HEK293 (cell line): ENCODE measurements around the gene REX1BD.

Experiments
- CTCF ChIA-PET: fragments of 350-600 bp; formaldehyde crosslinking; extraction: SDS; loops from one replicate; lab custom pipeline; 2021; ENCODE audit warnings: antibody characterized with exemption; lab: Yijun Ruan, JAX
- POLR2A ChIA-PET: fragments of 300-600 bp; formaldehyde crosslinking; extraction: SDS; loops from one replicate; lab custom pipeline; 2020; ENCODE audit warnings: antibody characterized with exemption, inconsistent platforms; lab: Yijun Ruan, JAX
- H3K27ac ChIP-seq: fragments of 200-500 bp; sonication (Bioruptor generic); 2 replicates; pipeline ENCODE4 v1.5.1; 2014; ENCODE audit warnings: low read depth, low read length, control low read depth, inconsistent platforms; ENCODE audit errors: extremely low read depth
- H3K36me3 ChIP-seq, 2 experiments: fragments of 200-500 bp in 1 of 2; sonication (Bioruptor generic) in 1 of 2; 1 replicate in 1 of 2; 2 replicates in 1 of 2; pipeline ENCODE4 v1.5.1; 2014 to 2017; ENCODE audit warnings: inconsistent platforms in 2 of 2, low read length in 2 of 2; ENCODE audit not compliant: control insufficient read depth in 2 of 2, insufficient read depth in 1 of 2
- H3K4me1 ChIP-seq: fragments of 200-500 bp; sonication (Bioruptor generic); 2 replicates; pipeline ENCODE4 v1.5.1; 2014; ENCODE audit warnings: mild to moderate bottlenecking, low read length, inconsistent platforms; ENCODE audit not compliant: control insufficient read depth, insufficient read depth
- H3K4me3 ChIP-seq: 2 replicates; pipeline ENCODE4 v1.5.1; 2011; ENCODE audit warnings: low read depth, mild to moderate bottlenecking, control low read depth, low read length, moderate library complexity
- H3K9me3 ChIP-seq: fragments of 200-500 bp; sonication (Bioruptor generic); 2 replicates; pipeline ENCODE4 v1.5.1; 2014; ENCODE audit warnings: low read depth, low read length, inconsistent platforms; ENCODE audit not compliant: control insufficient read depth, insufficient read depth
- INSM2 ChIP-seq: fragments of 450-650 bp; formaldehyde crosslinking; IDR thresholded peaks from 2 replicates; pipeline ENCODE4 v1.5.1; 2016; ENCODE audit warnings: missing biosample characterization, missing genetic modification characterization
- SP2 ChIP-seq: fragments of 450-650 bp; formaldehyde crosslinking; IDR thresholded peaks from 2 replicates; pipeline ENCODE4 v1.5.1; 2016; ENCODE audit warnings: missing biosample characterization, missing genetic modification characterization
- YY1 ChIP-seq: fragments of 450-650 bp; formaldehyde crosslinking; IDR thresholded peaks from 2 replicates; pipeline ENCODE4 v1.5.1; 2018; ENCODE audit warnings: missing biosample characterization, missing genetic modification characterization
- ZNF140 ChIP-seq: fragments of 450-650 bp; formaldehyde crosslinking; IDR thresholded peaks from 2 replicates; pipeline ENCODE4 v1.5.1; 2016; ENCODE audit warnings: missing biosample characterization, missing genetic modification characterization
- ZNF23 ChIP-seq: fragments of 450-650 bp; formaldehyde crosslinking; IDR thresholded peaks from 2 replicates; pipeline ENCODE4 v1.5.1; 2016; ENCODE audit warnings: missing biosample characterization, missing genetic modification characterization, borderline replicate concordance
- ZNF394 ChIP-seq: fragments of 450-650 bp; formaldehyde crosslinking; IDR thresholded peaks from 2 replicates; pipeline ENCODE4 v1.5.1; 2016; ENCODE audit warnings: missing biosample characterization, missing genetic modification characterization, mild to moderate bottlenecking, moderate library complexity, borderline replicate concordance
- ZNF544 ChIP-seq: fragments of 450-650 bp; formaldehyde crosslinking; IDR thresholded peaks from 2 replicates; pipeline ENCODE4 v1.5.0; 2017; ENCODE audit warnings: missing biosample characterization, missing genetic modification characterization
- ZNF596 ChIP-seq: fragments of 450-650 bp; IDR thresholded peaks from 2 replicates; pipeline ENCODE4 v1.5.0; 2018; ENCODE audit warnings: missing biosample characterization, mild to moderate bottlenecking, missing genetic modification characterization, moderate library complexity
- ZNF664 ChIP-seq: fragments of 450-650 bp; formaldehyde crosslinking; IDR thresholded peaks from 2 replicates; pipeline ENCODE4 v1.5.1; 2016; ENCODE audit warnings: missing biosample characterization, missing genetic modification characterization
- ZNF707 ChIP-seq: fragments of 450-650 bp; formaldehyde crosslinking; IDR thresholded peaks from 2 replicates; pipeline ENCODE4 v1.5.1; 2016; ENCODE audit warnings: missing biosample characterization, missing genetic modification characterization
- ZSCAN23 ChIP-seq: fragments of 450-650 bp; formaldehyde crosslinking; IDR thresholded peaks from 2 replicates; pipeline ENCODE4 v1.5.1; 2016; ENCODE audit warnings: missing biosample characterization, missing genetic modification characterization
- ZXDB ChIP-seq: fragments of 450-650 bp; formaldehyde crosslinking; IDR thresholded peaks from 2 replicates; pipeline ENCODE4 v1.5.1; 2016; ENCODE audit warnings: missing biosample characterization, missing genetic modification characterization
- TF ChIP-seq, protein P1 (sequence below): sonication (generic); formaldehyde crosslinking; IDR thresholded peaks from 2 replicates; pipeline ENCODE4 v1.8.1; 2022; ENCODE audit warnings: mild to moderate bottlenecking, moderate library complexity, missing genetic modification reagents
- TF ChIP-seq, protein P2 (sequence below): fragments of 450-650 bp; formaldehyde crosslinking; IDR thresholded peaks from 2 replicates; pipeline ENCODE4 v1.5.1; 2016; ENCODE audit warnings: missing biosample characterization, missing genetic modification characterization, borderline replicate concordance
- TF ChIP-seq, protein P3 (sequence below): fragments of 450-650 bp; formaldehyde crosslinking; IDR thresholded peaks from 2 replicates; pipeline ENCODE4 v1.5.1; 2016; ENCODE audit warnings: missing biosample characterization, missing genetic modification characterization
- TF ChIP-seq, protein P4 (sequence below): fragments of 450-650 bp; formaldehyde crosslinking; IDR thresholded peaks from 2 replicates; pipeline ENCODE4 v1.5.1; 2016; ENCODE audit warnings: missing biosample characterization, missing genetic modification characterization

Gene REX1BD

DNA sequence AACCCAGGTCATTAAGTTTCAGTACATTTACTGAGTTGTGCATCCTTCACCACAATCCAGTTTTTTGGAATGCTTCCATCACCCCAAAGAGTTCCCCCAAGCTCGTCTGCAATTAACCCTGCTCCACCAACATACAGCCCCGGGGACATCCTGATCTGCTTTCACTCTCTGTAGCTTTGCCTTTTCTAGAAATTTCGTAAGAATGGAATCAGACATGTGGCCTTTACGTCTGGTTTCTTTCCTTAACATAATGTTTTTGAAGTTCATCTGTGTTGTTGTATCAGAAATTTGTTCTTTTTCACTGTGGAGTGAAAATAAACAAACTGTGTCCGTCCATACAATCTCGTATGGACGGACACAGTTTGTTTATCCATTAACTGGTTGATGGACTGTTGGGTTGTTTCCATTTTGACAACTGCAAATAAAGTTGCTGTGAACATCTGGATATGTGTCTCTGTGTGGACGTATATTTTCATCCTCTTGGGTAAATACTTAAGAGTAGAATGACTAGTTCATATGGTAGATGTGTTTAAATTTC, 51.2 kb downstream of the REX1BD start:
- H3K9me3 ChIP-seq = no peaks in the 10 kb centered on the region
- no peak overlapping the region for H3K27ac ChIP-seq
- ChIA-PET CTCF (interaction anchor here (0.6 kb wide), 3 partner anchors 122 to 226 kb away, joined by 3 to 4 read pairs (median 4); no protein-coding TSS in a partner anchor), POLR2A (interaction anchor here (0.7 kb wide), 1 partner anchor 124 kb away, joined by 8 read pairs; no protein-coding TSS in a partner anchor)
- TF ChIP-seq ZSCAN23 = no peak
- TF ChIP-seq YY1 (tag by site-specific recombination) = no peak
- no peak for TF ChIP-seq ZNF140
- TF ChIP-seq ZNF394 = no peak
- no peak for TF ChIP-seq ZNF707 (tag by site-specific recombination)
- TF ChIP-seq, protein P1, sequence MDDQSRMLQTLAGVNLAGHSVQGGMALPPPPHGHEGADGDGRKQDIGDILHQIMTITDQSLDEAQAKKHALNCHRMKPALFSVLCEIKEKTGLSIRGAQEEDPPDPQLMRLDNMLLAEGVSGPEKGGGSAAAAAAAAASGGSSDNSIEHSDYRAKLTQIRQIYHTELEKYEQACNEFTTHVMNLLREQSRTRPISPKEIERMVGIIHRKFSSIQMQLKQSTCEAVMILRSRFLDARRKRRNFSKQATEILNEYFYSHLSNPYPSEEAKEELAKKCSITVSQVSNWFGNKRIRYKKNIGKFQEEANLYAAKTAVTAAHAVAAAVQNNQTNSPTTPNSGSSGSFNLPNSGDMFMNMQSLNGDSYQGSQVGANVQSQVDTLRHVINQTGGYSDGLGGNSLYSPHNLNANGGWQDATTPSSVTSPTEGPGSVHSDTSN (CRISPR knock-in tag) = no peak
- no peak for TF ChIP-seq SP2 (tag by site-specific recombination)
- TF ChIP-seq, protein P2, sequence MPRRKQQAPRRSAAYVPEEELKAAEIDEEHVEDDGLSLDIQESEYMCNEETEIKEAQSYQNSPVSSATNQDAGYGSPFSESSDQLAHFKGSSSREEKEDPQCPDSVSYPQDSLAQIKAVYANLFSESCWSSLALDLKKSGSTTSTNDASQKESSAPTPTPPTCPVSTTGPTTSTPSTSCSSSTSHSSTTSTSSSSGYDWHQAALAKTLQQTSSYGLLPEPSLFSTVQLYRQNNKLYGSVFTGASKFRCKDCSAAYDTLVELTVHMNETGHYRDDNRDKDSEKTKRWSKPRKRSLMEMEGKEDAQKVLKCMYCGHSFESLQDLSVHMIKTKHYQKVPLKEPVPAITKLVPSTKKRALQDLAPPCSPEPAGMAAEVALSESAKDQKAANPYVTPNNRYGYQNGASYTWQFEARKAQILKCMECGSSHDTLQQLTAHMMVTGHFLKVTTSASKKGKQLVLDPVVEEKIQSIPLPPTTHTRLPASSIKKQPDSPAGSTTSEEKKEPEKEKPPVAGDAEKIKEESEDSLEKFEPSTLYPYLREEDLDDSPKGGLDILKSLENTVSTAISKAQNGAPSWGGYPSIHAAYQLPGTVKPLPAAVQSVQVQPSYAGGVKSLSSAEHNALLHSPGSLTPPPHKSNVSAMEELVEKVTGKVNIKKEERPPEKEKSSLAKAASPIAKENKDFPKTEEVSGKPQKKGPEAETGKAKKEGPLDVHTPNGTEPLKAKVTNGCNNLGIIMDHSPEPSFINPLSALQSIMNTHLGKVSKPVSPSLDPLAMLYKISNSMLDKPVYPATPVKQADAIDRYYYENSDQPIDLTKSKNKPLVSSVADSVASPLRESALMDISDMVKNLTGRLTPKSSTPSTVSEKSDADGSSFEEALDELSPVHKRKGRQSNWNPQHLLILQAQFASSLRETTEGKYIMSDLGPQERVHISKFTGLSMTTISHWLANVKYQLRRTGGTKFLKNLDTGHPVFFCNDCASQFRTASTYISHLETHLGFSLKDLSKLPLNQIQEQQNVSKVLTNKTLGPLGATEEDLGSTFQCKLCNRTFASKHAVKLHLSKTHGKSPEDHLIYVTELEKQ = no peak
- no peak for TF ChIP-seq ZNF596 (tag by site-specific recombination)
- TF ChIP-seq, protein P3, sequence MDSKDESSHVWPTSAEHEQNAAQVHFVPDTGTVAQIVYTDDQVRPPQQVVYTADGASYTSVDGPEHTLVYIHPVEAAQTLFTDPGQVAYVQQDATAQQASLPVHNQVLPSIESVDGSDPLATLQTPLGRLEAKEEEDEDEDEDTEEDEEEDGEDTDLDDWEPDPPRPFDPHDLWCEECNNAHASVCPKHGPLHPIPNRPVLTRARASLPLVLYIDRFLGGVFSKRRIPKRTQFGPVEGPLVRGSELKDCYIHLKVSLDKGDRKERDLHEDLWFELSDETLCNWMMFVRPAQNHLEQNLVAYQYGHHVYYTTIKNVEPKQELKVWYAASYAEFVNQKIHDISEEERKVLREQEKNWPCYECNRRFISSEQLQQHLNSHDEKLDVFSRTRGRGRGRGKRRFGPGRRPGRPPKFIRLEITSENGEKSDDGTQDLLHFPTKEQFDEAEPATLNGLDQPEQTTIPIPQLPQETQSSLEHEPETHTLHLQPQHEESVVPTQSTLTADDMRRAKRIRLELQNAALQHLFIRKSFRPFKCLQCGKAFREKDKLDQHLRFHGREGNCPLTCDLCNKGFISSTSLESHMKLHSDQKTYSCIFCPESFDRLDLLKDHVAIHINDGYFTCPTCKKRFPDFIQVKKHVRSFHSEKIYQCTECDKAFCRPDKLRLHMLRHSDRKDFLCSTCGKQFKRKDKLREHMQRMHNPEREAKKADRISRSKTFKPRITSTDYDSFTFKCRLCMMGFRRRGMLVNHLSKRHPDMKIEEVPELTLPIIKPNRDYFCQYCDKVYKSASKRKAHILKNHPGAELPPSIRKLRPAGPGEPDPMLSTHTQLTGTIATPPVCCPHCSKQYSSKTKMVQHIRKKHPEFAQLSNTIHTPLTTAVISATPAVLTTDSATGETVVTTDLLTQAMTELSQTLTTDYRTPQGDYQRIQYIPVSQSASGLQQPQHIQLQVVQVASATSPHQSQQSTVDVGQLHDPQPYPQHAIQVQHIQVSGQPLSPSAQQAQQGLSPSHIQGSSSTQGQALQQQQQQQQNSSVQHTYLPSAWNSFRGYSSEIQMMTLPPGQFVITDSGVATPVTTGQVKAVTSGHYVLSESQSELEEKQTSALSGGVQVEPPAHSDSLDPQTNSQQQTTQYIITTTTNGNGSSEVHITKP (tag by site-specific recombination) = no peak
- TF ChIP-seq, protein P4, sequence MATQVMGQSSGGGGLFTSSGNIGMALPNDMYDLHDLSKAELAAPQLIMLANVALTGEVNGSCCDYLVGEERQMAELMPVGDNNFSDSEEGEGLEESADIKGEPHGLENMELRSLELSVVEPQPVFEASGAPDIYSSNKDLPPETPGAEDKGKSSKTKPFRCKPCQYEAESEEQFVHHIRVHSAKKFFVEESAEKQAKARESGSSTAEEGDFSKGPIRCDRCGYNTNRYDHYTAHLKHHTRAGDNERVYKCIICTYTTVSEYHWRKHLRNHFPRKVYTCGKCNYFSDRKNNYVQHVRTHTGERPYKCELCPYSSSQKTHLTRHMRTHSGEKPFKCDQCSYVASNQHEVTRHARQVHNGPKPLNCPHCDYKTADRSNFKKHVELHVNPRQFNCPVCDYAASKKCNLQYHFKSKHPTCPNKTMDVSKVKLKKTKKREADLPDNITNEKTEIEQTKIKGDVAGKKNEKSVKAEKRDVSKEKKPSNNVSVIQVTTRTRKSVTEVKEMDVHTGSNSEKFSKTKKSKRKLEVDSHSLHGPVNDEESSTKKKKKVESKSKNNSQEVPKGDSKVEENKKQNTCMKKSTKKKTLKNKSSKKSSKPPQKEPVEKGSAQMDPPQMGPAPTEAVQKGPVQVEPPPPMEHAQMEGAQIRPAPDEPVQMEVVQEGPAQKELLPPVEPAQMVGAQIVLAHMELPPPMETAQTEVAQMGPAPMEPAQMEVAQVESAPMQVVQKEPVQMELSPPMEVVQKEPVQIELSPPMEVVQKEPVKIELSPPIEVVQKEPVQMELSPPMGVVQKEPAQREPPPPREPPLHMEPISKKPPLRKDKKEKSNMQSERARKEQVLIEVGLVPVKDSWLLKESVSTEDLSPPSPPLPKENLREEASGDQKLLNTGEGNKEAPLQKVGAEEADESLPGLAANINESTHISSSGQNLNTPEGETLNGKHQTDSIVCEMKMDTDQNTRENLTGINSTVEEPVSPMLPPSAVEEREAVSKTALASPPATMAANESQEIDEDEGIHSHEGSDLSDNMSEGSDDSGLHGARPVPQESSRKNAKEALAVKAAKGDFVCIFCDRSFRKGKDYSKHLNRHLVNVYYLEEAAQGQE (tag by site-specific recombination) = no peak
- TF ChIP-seq ZXDB (tag by site-specific recombination) = no peak
- no peak for TF ChIP-seq ZNF23
- no peak for TF ChIP-seq ZNF544 (tag by site-specific recombination)
- TF ChIP-seq INSM2 (tag by site-specific recombination) = no peak
- no peak for TF ChIP-seq ZNF664 (tag by site-specific recombination)
- H3K4me1 ChIP-seq = peaks cover 8% of the 10 kb centered on the region; the same call in 1 of the 2 replicates
- no peaks in the 10 kb centered on the region; a peak in 1 of 3 replicates for H3K36me3 ChIP-seq
- H3K4me3 ChIP-seq = no peak overlapping the region
